ENCODE measurements around the gene KLF3. TPM values are rescaled to one million over a fixed set of nuclear protein-coding genes. Genes with fewer than 3 reads are reported as not detected.

Gene KLF3
- total RNA-seq, 1 experiment from 2014 or later, result 16.8 TPM

DNA sequence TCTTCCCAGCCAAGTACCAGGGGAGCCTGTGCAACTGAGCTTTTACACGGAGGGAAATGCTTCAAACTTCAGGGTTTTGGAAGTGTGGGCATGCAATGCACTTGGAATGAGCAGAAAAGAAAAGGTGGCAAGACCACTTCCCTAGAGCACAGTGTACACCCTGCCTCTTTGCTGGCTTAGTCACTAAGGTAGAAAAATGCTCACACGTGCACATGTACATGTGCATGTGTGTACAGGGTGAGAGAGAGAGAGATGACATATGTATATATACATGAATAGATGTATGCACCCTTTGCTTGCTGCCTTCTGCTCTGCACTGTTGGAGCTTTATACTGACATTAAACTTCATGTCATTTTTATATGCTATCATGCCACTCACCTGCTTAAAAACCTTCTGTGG is 7.9 kb upstream of the KLF3 start:
- Mint-ChIP-seq H3K9me3 (peaks cover 4% of the 10 kb centered on the region; the same call in 1 of the 2 replicates), H3K27ac (no peak overlapping the region), H3K4me1 (peaks cover 7% of the 10 kb centered on the region), H3K4me3 (no peak overlapping the region), H3K36me3 (no peaks in the 10 kb centered on the region), H3K27me3 (ENCODE audit: low read depth) (peaks cover 8% of the 10 kb centered on the region)
- DNase-seq (ENCODE audit: low spot score) (no peak), ATAC-seq (no peak)
- POLR2A ChIA-PET, result no interaction called here
- TF ChIP-seq KAT7 (CRISPR knock-in tag; IDR thresholded peaks at IDR 0.05; ENCODE audit: borderline replicate concordance), result no peak
- TF ChIP-seq SOX15 (CRISPR knock-in tag; IDR thresholded peaks at IDR 0.05), result no peak
- TF ChIP-seq, protein P1, sequence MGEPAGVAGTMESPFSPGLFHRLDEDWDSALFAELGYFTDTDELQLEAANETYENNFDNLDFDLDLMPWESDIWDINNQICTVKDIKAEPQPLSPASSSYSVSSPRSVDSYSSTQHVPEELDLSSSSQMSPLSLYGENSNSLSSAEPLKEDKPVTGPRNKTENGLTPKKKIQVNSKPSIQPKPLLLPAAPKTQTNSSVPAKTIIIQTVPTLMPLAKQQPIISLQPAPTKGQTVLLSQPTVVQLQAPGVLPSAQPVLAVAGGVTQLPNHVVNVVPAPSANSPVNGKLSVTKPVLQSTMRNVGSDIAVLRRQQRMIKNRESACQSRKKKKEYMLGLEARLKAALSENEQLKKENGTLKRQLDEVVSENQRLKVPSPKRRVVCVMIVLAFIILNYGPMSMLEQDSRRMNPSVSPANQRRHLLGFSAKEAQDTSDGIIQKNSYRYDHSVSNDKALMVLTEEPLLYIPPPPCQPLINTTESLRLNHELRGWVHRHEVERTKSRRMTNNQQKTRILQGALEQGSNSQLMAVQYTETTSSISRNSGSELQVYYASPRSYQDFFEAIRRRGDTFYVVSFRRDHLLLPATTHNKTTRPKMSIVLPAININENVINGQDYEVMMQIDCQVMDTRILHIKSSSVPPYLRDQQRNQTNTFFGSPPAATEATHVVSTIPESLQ (CRISPR knock-in tag; IDR thresholded peaks at IDR 0.05), result no peak
- no peak for TF ChIP-seq JAZF1 (CRISPR knock-in tag; IDR thresholded peaks at IDR 0.05)
- TF ChIP-seq ZNF317 (CRISPR knock-in tag; IDR thresholded peaks at IDR 0.05; ENCODE audit: borderline replicate concordance, low read depth), result no peak
- no peak for TF ChIP-seq ZNF138 (CRISPR knock-in tag; conservative IDR thresholded peaks at IDR 0.05)
- TF ChIP-seq CBFB (CRISPR knock-in tag; IDR thresholded peaks at IDR 0.05; ENCODE audit: low read depth), result no peak
- TF ChIP-seq JUN (CRISPR knock-in tag; IDR thresholded peaks at IDR 0.05), result no peak
- TF ChIP-seq, protein P2, sequence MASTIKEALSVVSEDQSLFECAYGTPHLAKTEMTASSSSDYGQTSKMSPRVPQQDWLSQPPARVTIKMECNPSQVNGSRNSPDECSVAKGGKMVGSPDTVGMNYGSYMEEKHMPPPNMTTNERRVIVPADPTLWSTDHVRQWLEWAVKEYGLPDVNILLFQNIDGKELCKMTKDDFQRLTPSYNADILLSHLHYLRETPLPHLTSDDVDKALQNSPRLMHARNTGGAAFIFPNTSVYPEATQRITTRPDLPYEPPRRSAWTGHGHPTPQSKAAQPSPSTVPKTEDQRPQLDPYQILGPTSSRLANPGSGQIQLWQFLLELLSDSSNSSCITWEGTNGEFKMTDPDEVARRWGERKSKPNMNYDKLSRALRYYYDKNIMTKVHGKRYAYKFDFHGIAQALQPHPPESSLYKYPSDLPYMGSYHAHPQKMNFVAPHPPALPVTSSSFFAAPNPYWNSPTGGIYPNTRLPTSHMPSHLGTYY (CRISPR knock-in tag; IDR thresholded peaks at IDR 0.05), result no peak
- TF ChIP-seq, protein P3, sequence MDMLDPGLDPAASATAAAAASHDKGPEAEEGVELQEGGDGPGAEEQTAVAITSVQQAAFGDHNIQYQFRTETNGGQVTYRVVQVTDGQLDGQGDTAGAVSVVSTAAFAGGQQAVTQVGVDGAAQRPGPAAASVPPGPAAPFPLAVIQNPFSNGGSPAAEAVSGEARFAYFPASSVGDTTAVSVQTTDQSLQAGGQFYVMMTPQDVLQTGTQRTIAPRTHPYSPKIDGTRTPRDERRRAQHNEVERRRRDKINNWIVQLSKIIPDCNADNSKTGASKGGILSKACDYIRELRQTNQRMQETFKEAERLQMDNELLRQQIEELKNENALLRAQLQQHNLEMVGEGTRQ (CRISPR knock-in tag; IDR thresholded peaks at IDR 0.05), result no peak
- no peak for TF ChIP-seq RELA (CRISPR knock-in tag; IDR thresholded peaks at IDR 0.05; ENCODE audit: borderline replicate concordance)
- CTCF ChIA-PET, result no interaction called here

DNA sequence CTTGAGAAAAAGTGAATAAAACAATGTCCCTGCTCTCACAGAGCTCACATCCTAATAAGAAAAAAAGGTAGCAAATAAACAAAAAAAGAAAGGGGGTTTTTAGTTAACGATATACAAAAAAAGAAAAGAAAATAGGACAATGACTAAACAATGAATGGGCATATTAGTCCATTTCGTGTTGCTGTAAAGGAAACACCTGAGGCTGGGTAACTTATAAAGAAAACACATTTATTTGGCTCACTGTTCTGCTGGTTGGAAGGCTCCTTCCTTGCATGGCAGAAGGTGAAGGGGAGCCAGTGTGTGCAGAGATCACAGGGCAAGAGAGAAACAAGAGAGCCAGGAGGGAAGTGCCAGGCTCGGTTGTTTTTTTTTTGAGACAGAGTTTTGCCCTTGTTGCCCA is 4.7 kb upstream of the KLF3 start:
- DNase-seq (ENCODE audit: low spot score) (no peak), ATAC-seq (no peak)
- POLR2A ChIA-PET, result no interaction called here
- peaks cover 4% of the 10 kb centered on the region; the same call in 1 of the 2 replicates for H3K9me3 Mint-ChIP-seq
- no peak overlapping the region for H3K27ac Mint-ChIP-seq
- no peaks in the 10 kb centered on the region for H3K36me3 Mint-ChIP-seq
- H3K4me1 Mint-ChIP-seq, result peaks cover 10% of the 10 kb centered on the region
- TF ChIP-seq, protein P4, sequence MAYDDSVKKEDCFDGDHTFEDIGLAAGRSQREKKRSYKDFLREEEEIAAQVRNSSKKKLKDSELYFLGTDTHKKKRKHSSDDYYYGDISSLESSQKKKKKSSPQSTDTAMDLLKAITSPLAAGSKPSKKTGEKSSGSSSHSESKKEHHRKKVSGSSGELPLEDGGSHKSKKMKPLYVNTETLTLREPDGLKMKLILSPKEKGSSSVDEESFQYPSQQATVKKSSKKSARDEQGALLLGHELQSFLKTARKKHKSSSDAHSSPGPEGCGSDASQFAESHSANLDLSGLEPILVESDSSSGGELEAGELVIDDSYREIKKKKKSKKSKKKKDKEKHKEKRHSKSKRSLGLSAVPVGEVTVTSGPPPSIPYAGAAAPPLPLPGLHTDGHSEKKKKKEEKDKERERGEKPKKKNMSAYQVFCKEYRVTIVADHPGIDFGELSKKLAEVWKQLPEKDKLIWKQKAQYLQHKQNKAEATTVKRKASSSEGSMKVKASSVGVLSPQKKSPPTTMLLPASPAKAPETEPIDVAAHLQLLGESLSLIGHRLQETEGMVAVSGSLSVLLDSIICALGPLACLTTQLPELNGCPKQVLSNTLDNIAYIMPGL (CRISPR knock-in tag; IDR thresholded peaks at IDR 0.05), result no peak
- TF ChIP-seq NR1H2 (CRISPR knock-in tag; IDR thresholded peaks at IDR 0.05) (no peak), ZNF416 (CRISPR knock-in tag; IDR thresholded peaks at IDR 0.05) (no peak), SMAD3 (CRISPR knock-in tag; IDR thresholded peaks at IDR 0.05; ENCODE audit: borderline replicate concordance) (no peak), IRF2 (CRISPR knock-in tag; IDR thresholded peaks at IDR 0.05; ENCODE audit: borderline replicate concordance, low read depth) (no peak), TP53 (CRISPR knock-in tag; IDR thresholded peaks at IDR 0.05) (no peak)
- TF ChIP-seq, protein P5, sequence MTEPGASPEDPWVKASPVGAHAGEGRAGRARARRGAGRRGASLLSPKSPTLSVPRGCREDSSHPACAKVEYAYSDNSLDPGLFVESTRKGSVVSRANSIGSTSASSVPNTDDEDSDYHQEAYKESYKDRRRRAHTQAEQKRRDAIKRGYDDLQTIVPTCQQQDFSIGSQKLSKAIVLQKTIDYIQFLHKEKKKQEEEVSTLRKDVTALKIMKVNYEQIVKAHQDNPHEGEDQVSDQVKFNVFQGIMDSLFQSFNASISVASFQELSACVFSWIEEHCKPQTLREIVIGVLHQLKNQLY (CRISPR knock-in tag; IDR thresholded peaks at IDR 0.05), result no peak
- H3K4me3 Mint-ChIP-seq, result no peak overlapping the region
- H3K27me3 Mint-ChIP-seq (ENCODE audit: low read depth), result peaks cover 23% of the 10 kb centered on the region
- CTCF ChIA-PET, result no interaction called here

Measured in WTC11 (cell line).